GM18520 (cell line): ENCODE measurements around the gene IGFN1.
"Not testable (repeated sequence)": the region's sequence is repeated elsewhere in the genome, so short reads cannot be mapped to it uniquely, and the experiment has no call there.

Experiments
- ATAC-seq: cut with Tn5 transposase; IDR thresholded peaks from one replicate; pipeline ENCODE4 v1.9.1; 2021; ENCODE audit not compliant: unreplicated experiment

Gene IGFN1

DNA sequence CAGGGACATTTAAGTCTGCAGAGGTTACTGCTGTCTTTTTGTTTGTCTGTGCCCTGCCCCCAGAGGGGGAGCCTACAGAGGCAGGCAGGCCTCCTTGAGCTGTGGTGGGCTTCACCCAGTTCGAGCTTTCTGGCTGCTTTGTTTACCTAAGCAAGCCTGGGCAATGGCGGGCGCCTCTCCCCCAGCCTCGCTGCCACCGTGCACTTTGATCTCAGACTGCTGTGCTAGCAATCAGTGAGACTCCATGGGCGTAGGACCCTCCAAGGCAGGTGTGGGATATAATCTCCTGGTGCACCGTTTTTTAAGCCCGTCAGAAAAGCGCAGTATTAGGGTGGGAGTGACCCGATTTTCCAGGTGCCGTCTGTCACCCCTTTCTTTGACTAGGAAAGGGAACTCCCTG, 49.0 kb downstream of the IGFN1 start:
- not testable (repeated sequence) for ATAC-seq

DNA sequence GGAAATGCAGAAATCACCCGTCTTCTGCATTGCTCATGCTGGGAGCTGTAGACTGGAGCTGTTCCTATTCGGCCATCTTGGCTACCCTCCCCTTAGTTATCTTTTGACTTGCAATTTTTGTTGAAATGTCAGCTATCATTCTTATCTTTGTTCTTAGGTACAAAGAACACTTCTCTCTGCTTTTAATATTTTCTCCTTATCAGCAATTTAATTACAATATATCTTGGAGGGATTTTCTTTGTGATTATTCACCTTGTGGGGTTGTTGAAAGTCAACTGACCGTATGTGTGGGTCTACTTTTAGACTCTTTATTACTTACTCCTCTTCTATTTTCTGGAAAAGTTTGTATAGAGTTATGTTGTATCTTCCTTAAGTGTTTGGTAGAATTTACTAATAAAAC, 49.5 kb downstream of the IGFN1 start:
- no peak for ATAC-seq

DNA sequence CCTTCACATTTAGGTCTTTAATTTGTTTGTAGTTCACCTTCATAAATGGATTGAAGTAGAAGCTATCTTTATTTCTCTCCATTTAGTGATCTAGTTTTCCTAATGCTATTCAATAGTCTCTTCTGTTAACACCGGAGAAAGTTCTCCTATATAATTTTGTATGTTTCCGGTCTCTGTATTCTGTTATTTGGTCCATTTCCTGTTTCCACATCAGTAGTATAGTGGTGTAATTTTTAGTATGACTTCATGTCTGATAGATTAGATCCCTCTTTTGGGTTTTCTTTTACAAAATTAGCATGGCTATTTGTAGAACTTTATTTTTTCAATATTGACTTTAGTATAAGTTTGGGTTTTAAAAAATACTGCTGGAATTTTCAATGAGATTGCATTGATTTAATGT, 51.1 kb downstream of the IGFN1 start:
- ATAC-seq: no peak

DNA sequence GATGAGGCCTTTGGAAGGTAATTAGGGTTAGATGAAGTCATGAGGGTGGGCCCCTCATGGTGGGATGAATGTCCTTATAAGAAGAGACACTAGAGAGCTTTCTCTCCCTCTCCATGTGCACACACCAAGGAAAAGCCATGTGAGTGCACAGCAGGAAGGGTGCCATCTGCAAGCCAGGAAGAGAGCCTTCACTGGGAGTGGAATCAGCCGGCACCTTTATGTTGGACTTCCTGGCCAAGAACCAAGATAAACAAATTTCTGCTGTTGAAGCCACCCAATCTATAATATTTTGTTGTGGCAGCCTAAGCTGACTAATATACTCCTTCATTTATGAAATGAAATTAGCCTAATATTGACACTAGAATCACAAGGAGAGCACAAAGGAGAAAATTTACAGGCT, 54.5 kb downstream of the IGFN1 start:
- ATAC-seq: no peak

DNA sequence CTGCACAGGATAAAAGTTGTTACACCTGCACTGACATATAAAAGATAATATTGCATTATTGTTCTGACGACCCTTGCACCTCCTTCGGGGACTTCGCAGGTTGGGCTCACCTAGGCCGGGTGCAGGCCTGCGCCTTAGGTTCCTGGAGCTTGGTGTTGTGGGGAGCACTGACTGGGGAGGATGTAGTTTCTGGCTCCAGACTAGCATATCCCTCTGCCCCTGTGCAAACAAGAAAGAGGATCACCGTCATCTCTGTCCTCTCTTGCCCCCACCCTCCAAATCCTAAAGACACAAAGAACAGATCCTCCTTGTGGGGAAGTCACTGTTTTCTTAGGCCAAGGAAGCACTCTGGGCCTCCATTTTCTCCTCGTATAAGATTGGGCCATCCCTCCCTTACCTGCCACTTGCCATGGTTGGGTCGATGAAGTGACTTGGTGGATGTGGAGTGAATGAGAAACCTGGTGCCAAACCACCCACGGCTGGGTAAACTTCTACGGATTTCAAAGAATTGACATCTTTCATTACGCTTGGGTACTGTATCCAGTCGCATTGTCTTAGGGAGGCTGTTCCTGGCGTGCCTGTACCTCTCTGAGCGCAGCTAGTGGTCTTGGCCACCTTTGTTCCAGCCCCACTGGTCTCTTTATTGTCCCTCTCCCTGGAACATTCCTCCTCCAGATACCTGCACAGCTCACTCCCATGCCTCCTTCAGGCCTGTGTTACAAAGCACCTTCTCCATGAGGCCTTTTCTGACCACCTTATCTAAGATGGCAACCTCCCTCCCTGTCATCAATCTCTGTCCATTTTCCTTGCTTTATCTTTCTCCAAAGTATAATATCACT, 58.3 kb downstream of the IGFN1 start:
- ATAC-seq: no peak

DNA sequence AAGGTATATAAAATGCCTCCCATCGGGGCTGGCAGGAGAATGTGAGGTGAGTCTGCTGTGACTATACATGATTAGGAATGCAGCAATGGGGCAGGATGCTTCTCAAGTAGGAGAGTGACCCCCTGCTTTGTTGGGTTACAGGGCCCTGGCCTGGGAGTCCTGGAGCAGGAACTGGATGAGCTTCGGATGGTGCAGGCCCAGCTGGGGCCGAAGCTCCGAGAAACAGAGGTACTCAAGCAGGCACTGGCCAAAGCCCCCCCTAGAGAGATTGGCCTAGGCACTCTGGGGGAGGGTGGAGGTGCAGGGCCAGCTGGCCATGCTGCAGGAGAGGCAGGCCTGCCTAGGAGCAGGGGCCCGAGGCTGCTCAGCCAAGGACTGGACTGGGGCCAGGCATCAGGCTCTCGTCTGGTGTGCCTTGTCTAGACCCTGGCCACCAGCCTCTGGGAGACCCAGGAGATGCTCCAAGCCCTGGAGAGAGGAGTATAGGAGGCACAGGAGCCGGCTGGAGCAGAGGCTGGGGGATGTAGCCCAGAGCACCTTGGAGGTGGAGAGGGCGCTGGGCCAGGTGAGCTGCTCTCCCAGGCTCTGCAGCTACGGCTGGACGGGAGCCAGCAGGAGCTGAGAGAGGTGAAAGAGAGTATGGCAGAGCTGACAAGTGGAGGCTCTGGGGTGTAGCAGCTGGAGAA, 59.8 kb downstream of the IGFN1 start:
- ATAC-seq: no peak

DNA sequence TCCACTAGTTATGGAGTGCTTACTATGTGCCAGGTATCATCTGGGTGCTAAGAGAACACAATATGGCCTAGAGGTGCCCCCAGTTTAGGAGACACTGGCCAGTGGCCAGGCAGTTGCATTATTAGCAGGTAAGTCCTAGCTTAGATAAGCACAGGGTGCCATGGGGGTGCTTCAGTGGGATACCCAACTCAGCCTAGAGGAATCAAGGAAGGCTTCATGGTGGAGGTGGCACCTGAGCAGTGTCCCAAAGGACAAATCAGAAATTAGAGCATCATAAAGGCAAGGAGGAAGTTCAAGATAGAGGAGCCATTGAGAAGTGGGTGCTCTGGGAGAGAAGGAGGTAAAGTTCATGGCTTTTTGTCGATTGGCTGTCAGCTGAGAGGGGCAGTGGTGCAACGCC, 60.8 kb downstream of the IGFN1 start:
- ATAC-seq: no peak

DNA sequence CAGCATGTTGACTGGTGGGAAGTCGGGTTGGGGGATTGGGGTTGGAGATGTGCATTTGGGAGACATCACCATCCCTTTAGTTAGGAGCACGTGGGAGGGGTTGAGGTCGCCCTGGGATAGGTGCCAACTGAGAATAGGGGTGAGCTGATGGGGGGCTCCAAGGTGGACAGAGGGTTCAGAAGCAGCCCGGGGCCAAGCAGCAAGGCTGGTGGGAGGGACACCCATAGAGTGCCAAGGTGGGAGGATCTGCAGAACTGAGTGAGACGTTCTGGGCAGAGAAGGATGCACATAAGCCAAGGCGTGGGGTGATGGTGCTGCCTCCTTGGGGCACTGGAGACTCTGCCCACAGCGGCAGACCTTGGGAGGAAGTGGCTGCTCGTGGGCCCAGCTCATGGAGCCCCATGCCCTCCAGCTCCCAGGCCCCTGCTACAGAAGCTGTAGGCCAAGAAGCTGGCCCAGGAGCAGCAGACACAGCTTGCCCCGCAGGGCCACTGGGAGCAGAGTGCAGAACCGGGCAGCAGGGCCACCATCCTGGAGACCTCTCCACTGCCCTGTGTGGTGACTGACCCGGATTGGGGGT, 61.3 kb downstream of the IGFN1 start:
- ATAC-seq: no peak

DNA sequence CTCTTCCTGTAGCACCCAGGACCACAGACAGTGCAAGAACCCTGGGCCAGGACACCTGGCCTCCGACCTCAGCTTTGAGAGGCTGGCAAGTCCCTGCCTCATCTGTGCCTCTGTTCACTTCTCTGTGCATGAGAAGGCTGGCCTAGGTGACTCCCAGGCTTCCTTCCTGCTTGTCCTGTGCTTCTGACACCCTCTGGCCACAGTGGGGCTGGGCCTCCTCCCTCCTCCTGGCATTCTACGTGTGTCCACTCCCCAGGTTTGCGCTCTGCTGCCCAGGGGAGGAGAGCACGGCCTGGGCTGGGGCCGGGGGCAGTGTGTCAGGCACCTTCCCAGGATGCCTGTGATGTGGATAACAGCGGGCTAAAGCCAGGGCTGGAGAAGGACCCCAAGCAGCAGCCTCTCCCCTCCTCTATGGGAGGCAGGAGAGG, 62.3 kb downstream of the IGFN1 start:
- ATAC-seq: no peak

DNA sequence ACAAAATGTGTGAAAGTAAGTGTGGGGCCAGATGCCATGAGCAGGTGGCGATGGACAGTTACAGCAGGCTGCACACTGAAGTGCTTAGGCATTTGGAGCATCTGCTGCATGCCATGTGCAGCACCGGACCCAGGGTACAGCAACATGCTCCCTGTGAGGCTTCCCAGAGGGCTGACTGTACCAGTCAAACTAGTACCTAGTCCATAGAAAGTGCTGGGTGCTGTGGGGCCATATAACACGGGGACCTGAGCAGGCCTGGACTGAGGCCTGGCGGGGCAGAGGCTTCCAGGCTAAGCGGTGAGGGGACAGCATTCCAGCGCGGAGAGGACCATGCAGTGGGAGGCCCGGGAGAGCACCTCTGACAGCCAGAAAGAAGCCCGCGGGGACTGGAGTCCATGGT, 62.8 kb downstream of the IGFN1 start:
- no peak for ATAC-seq

DNA sequence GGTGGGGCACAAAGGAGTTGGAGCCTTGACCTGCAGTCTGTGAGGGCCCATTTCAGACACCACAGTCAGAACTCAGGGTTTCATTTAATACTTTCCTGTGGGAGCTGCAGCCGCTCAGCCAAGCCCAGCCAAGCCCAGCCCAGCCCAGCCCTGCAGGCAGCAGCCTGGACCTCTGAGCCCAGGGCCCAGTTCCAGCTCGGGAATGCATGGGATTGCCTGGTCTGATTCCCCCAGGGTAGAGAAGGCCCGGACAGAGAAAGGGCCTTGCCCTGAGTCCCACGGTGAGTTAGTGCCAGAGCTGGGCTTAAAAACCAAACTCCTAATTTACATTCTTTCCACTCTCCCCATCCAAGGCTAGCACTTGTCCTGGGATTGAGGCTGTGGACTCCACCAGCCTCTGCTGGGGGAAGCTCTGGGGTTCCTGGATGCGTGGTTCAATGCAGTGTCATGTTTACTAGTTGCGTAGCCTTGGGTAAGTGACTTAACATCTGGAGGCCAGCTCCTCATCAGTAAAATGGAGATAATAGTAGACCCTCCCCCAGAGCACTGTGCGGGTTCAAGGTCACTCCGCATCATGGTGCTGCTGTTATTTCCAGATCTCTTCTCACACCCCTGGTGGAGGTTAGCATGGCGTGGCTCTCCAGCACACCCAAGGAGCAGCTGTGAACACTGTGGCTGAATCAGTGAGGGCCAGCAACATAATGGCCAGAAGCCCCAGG, 63.4 kb downstream of the IGFN1 start:
- no peak for ATAC-seq

DNA sequence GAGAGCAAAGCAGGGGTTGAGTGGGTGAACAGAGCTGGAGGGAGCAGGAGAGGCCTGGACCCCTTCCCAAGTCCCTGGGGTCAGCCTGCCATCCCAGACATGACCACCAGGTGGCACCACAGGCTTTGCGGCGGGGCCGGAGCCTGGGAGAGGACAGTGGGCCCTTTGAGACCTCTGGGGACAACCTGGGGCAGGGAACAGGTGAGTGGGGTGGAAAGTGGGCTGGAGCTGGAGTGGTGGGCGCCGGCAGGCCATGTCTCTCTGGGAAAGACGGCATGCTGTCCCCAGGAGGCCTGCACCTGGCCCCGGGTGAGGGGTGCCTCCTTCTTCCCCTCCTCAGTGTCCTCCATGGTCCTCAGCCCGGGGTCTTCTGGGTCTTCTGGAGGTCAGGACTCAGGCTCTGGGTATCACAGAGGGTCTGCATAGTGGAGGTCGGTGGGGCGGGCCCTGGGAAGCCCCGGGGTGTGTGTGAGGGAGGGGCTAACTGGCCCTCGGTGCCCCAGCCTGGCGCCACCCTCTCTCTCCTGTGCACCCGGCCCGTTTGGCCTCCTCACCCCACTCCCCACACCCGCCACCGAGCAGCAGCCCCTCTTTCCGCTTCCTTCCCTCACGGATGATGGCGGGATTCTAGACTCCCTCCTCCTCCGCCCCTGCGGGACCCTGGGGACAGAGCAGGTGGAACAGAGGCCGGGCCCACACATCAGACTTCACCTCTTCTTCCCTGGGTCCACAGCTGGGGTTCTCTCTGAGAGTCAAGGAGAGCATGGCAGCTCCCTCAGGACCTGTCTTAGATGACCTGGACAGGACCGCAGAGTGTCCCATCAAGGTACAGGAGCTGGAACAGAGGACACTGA, 64.2 kb downstream of the IGFN1 start:
- no peak for ATAC-seq

DNA sequence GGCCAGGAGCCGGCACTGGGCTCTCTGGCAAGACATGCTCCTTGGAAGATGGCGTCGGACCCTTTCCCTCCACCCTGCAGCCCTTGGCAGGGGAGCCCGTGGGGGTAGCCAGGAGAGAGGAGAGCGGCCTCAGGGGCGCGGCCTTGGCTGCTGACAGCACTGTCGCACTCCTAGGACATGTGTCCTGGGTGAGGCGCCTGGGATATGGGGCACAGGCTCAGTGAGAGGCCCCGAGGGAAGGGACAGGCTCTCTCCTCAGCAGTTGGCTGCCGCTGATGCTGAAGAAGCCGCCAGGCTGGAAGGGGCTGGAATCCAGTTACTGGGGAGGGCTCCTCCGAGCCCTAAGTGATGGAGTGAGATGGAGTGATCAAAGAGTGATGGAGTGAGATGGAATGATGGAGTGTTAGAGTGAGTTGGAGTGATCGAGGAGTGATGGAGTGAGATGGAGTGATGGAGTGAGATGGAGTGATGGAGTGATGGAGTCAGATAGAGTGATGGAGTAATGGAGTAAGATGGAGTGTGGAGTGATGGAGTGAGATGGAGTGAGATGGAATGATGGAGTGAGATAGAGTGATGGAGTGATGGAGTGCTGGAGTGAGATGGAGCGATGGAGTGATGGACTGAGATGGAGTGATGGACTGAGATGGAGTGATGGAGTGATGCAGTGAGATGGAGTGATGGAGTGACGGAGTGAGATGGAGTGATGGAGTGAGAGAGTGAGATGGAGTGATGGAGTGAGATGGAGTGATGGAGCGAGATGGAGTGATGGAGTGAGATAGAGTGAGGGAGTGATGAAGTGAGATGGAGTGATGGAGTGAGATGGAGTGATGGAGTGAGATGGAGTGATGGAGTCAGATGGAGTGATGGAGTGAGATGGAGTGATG, 65.1 kb downstream of the IGFN1 start:
- ATAC-seq: no peak

DNA sequence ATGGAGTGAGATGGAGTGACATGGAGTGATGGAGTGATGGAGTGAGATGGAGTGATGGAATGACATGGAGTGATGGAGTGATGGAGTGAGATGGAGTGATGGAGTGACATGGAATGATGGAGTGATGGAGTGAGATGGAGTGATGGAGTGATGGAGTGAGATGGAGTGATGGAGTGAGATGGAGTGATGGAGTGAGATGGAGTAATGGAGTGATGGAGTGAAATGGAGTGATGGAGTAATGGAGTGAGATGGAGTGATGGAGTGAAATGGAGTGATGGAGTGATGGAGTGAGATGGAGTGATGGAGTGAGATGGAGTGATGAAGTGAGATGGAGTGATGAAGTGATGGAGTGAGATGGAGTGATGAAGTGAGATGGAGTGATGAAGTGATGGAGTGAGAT, 67.5 kb downstream of the IGFN1 start:
- ATAC-seq: not testable (repeated sequence)

DNA sequence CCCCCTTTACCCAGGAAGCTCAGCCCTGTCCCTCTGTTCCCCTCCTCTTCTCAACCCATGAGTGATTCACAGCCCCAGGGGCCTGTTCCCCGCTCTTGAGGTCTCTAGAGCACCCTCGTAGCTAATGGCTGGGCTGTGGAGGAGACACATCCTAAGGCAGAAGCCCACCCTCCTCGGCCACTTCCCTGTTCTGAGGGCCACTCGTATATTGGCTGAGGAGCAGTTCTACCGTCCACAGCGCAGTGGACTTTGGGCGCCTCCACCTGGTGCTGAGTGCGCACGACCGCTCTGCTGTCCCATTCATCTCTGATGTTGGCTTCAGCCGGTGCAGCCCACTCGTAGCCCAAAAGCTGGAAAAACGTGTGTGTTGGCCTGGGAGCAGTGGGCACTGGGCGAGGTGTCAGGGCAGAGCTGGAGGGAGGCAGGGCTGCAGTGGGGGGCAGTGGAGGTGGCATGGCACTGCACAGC, 68.2 kb downstream of the IGFN1 start:
- no peak for ATAC-seq

DNA sequence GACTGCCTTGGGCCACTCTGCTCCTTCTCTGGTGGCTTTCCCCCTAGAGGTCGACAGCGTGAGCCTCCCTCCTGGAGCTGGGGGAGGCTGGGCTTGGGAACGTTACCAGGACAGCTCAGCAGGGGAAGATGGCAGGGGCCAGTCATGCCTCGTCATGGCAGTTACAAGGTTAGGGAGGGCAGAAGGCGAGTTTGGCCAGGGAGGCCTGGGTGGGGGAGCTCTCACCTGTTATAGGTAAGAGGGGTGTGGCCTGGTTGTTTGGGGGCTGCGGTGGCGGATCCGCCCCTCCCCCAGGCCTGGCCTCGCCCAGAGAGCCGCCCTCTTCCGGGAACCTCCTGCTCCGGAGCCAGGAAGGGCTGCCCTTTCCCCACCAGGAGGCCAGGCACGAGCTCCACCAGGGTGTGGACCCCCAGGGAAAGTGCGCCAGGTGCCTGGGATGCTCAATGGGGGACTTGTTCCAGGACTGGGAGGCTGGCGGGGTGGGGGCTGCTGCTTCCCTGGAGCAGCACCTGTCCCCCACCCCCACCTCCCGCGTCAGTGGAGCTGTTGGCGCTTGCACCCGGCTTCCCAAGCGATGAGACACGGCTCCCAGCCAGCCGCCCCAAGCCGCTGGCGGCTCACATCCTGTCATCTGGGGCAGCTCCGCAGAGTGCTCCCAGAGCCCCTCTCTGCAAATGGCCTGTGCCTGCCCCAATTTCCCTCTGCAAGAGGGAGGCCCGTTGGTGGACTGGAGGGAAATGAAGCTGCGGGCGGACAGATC, 69.0 kb downstream of the IGFN1 start:
- no peak for ATAC-seq

DNA sequence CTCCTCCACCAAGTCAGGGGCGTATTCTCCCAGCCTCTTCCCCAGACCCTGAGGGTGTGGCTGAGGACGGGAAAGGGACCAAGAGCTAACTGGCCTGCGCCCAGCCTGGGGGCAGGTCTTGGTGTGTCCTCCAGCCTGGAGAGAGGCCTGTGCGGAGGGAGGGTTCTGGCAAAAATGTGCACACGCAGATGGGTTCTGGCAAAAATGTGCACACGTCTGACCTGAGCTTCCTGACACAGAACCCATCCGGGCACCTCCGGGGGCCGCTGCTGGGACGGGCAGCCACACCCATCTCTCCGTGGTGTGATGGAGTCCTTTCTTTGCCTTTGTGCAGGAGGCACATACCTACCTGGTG, 69.6 kb downstream of the IGFN1 start:
- no peak for ATAC-seq

DNA sequence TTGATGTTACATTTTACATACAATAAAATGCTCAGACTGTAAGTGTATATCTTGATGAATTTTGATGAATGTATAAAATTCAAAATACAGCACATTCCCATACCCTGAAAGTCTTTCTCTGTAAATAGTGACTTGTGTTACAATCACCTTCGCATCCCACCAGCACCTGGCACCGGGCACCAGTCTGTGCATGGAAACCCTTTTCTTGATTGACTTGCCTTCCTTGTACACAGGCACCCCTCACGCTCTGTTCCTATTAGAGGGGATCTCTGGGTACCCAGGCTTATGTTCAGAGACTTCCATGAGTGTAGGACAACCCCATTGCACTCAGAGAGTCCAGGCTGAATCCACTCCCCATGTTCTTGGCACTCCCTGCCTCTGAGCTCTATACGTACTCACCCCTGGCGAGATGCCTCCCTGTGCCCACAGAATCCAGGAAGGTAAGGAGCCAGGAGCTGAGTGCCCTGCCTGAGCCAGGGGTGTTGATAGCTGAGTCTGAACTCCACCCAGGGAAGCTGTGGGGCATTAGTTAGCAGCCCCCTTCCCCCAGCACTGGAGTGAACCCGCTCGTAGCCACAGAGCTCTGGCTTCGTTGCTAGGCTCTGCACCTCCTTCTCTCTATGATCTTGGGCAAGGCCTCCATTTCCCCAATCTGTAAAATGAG, 70.2 kb downstream of the IGFN1 start:
- no peak for ATAC-seq
